Measurements from ENCODE around the gene CD27.
A peak's percentile ranks its signal among the peaks of the same experiment; 100 is the strongest.

Gene CD27

GRCh38 chr12:6434205-6435140 is 10.3 kb upstream of the CD27 start:
- no peak for DNase-seq (ENCODE audit: low read depth in 2 of 2)

- DNase-seq (ENCODE audit: low read depth in 2 of 2), result no peak
Observed at GRCh38 chr12:6435961-6436715, 8.6 kb upstream of the CD27 start.

- DNase-seq (ENCODE audit: low read depth in 2 of 2), result no peak
Observed at GRCh38 chr12:6437586-6437985, 7.2 kb upstream of the CD27 start.

- DNase-seq (ENCODE audit: low read depth in 2 of 2), result no peak
Observed at GRCh38 chr12:6438345-6438744, 6.4 kb upstream of the CD27 start.

GRCh38 chr12:6440391-6440790 is 4.4 kb upstream of the CD27 start:
- DNase-seq (ENCODE audit: low read depth in 2 of 2), result no peak

GRCh38 chr12:6442836-6443235 is 1.9 kb upstream of the CD27 start:
- no peak for DNase-seq (ENCODE audit: low read depth in 2 of 2)

- DNase-seq (ENCODE audit: low read depth in 2 of 2), result no peak
Observed at GRCh38 chr12:6443361-6443983, 1.3 kb upstream of the CD27 start.

GRCh38 chr12:6444031-6444430 is 724 bp upstream of the CD27 start:
- no peak for DNase-seq (ENCODE audit: low read depth in 2 of 2)

GRCh38 chr12:6450091-6450868 is 5.5 kb downstream of the CD27 start:
- DNase-seq (ENCODE audit: low read depth in 2 of 2), result no peak

GRCh38 chr12:6450869-6451347 is 6.2 kb downstream of the CD27 start:
- DNase-seq (ENCODE audit: low read depth in 2 of 2), result no peak

GRCh38 chr12:6451348-6452244 is 6.8 kb downstream of the CD27 start, which contains the start of gene TAPBPL:
TAPBPL (plus strand) TSS chr12:6452042; CDS start chr12:6452249, 207 bp downstream.
- peak; percentile 60 to 62 for DNase-seq (ENCODE audit: low read depth in 2 of 2)

GRCh38 chr12:6452245-6452943 is 7.6 kb downstream of the CD27 start:
- DNase-seq (ENCODE audit: low read depth in 2 of 2), result no peak

- DNase-seq (ENCODE audit: low read depth in 2 of 2), result no peak
Observed at GRCh38 chr12:6452944-6453630, 8.3 kb downstream of the CD27 start.

GRCh38 chr12:6457220-6457945 is 12.6 kb downstream of the CD27 start:
- no peak for DNase-seq (ENCODE audit: low read depth in 2 of 2)

GRCh38 chr12:6458281-6459003 is 13.7 kb downstream of the CD27 start:
- no peak for DNase-seq (ENCODE audit: low read depth in 2 of 2)

GRCh38 chr12:6459004-6459337 is 14.2 kb downstream of the CD27 start:
- no peak for DNase-seq (ENCODE audit: low read depth in 2 of 2)

- peak in 1 of 2 donors; percentile 41 for DNase-seq (ENCODE audit: low read depth in 2 of 2)
Observed at GRCh38 chr12:6460751-6461371, 16.1 kb downstream of the CD27 start.

Measured in activated CD4-positive, alpha-beta T cell treated with anti-CD3 and anti-CD28 coated beads for 24 hours (primary cell).